GM23338 (cell line): ENCODE data around the gene RPRD1A. TPM values are rescaled to one million over a fixed set of nuclear protein-coding genes. Genes with fewer than 3 reads are reported as not detected.
"Not testable (repeated sequence)": the region's sequence is repeated elsewhere in the genome, so short reads cannot be mapped to it uniquely, and the experiment has no call there.

Source experiments
- ATAC-seq: fragments of 200-7000 bp; cut with Tn5 transposase; 3 replicates; pipeline ENCODE4 v1.9.1; 2020
- DNase-seq: peaks from one replicate; pipeline ENCODE4 v3.0.0-alpha.2; 2015; ENCODE audit warnings: low spot score
- H2AFZ ChIP-seq: fragments of 200-600 bp; sonication (generic); 2 replicates; pipeline ENCODE4 v1.8.0; 2016; ENCODE audit warnings: antibody characterized with exemption, mild to moderate bottlenecking, moderate library complexity
- H3F3A ChIP-seq: fragments of 200-600 bp; sonication (generic); replicated peaks from 2 replicates; pipeline ENCODE4 v1.8.0; 2017; ENCODE audit warnings: antibody characterized with exemption, mixed run types, low read depth
- H3K27ac ChIP-seq: fragments of 200-600 bp; sonication (generic); 2 replicates; pipeline ENCODE4 v1.6.1; 2016; ENCODE audit warnings: low read depth
- H3K27me3 ChIP-seq: fragments of 200-600 bp; sonication (generic); 2 replicates; pipeline ENCODE4 v1.8.0; 2016; ENCODE audit warnings: mild to moderate bottlenecking, mixed run types, moderate library complexity; ENCODE audit not compliant: insufficient read depth
- H3K36me3 ChIP-seq: fragments of 200-600 bp; sonication (generic); 2 replicates; pipeline ENCODE4 v1.8.0; 2016; ENCODE audit warnings: mild to moderate bottlenecking; ENCODE audit not compliant: insufficient read depth
- H3K4me1 ChIP-seq: fragments of 200-600 bp; sonication (generic); 2 replicates; pipeline ENCODE4 v1.8.0; 2016; ENCODE audit warnings: mild to moderate bottlenecking, moderate library complexity; ENCODE audit not compliant: insufficient read depth
- H3K4me2 ChIP-seq: fragments of 200-600 bp; sonication (generic); 2 replicates; pipeline ENCODE4 v1.7.1; 2017; ENCODE audit warnings: mixed run types
- H3K4me3 ChIP-seq: fragments of 200-600 bp; sonication (generic); 2 replicates; pipeline ENCODE4 v1.6.1; 2016; ENCODE audit warnings: mixed run types
- H3K79me2 ChIP-seq: fragments of 200-600 bp; sonication (generic); replicated peaks from 2 replicates; pipeline ENCODE4 v1.8.0; 2017; ENCODE audit warnings: mild to moderate bottlenecking; ENCODE audit not compliant: insufficient read depth
- H3K9me2 ChIP-seq: fragments of 200-600 bp; sonication (generic); 2 replicates; pipeline ENCODE4 v1.8.0; 2017; ENCODE audit not compliant: insufficient read depth
- H4K20me1 ChIP-seq: fragments of 200-600 bp; sonication (generic); replicated peaks from 2 replicates; pipeline ENCODE4 v1.8.0; 2017; ENCODE audit warnings: mild to moderate bottlenecking; ENCODE audit not compliant: insufficient read depth
- H3K27ac Mint-ChIP-seq: 2 replicates; pipeline ENCODE4 v1.8.0; 2020; ENCODE audit warnings: inconsistent platforms, mild to moderate bottlenecking, moderate library complexity, mixed read lengths
- H3K27me3 Mint-ChIP-seq: 3 replicates; pipeline ENCODE4 v1.8.0; 2022; ENCODE audit warnings: low read depth, mild to moderate bottlenecking, moderate library complexity, mixed read lengths, inconsistent platforms; ENCODE audit not compliant: insufficient read depth, poor library complexity
- H3K36me3 Mint-ChIP-seq: 3 replicates; pipeline ENCODE4 v1.8.0; 2021; ENCODE audit warnings: low read depth, mild to moderate bottlenecking, inconsistent platforms, moderate library complexity, mixed read lengths
- H3K4me1 Mint-ChIP-seq: 3 replicates; pipeline ENCODE4 v1.8.0; 2020; ENCODE audit warnings: mild to moderate bottlenecking, inconsistent platforms, mixed read lengths
- H3K4me3 Mint-ChIP-seq: 3 replicates; pipeline ENCODE4 v1.8.0; 2021; ENCODE audit warnings: moderate library complexity, mild to moderate bottlenecking, inconsistent platforms, mixed read lengths
- H3K9me3 Mint-ChIP-seq: 3 replicates; pipeline ENCODE4 v1.8.0; 2020; ENCODE audit warnings: moderate library complexity, mild to moderate bottlenecking, inconsistent platforms, mixed read lengths
- CREB1 ChIP-seq: fragments of 250-450 bp; sonication (Bioruptor Pico); IDR thresholded peaks from 2 replicates; pipeline ENCODE4 v1.5.0; 2020; ENCODE audit warnings: low read depth, mild to moderate bottlenecking, moderate library complexity
- EZH2 ChIP-seq: fragments of 200-600 bp; sonication (generic); IDR thresholded peaks from one replicate; pipeline ENCODE4 v1.8.0; 2017; ENCODE audit warnings: antibody characterized with exemption, mild to moderate bottlenecking, low read depth; ENCODE audit not compliant: unreplicated experiment
- EZH2phosphoT487 ChIP-seq: fragments of 200-600 bp; sonication (generic); IDR thresholded peaks from one replicate; pipeline ENCODE4 v1.8.1; 2018; ENCODE audit warnings: antibody characterized with exemption; ENCODE audit not compliant: unreplicated experiment
- JUNB ChIP-seq: IDR thresholded peaks from one replicate; pipeline ENCODE4 v1.6.1; 2016; ENCODE audit warnings: antibody characterized with exemption; ENCODE audit not compliant: unreplicated experiment
- NANOG ChIP-seq: IDR thresholded peaks from 2 replicates; pipeline ENCODE4 v1.6.1; 2016; ENCODE audit warnings: antibody characterized with exemption, borderline replicate concordance
- STAT1 ChIP-seq: IDR thresholded peaks from one replicate; pipeline ENCODE4 v1.6.1; 2016; ENCODE audit warnings: antibody characterized with exemption; ENCODE audit not compliant: unreplicated experiment
- ZNF114 ChIP-seq: fragments of 250-450 bp; sonication (Bioruptor Pico); IDR thresholded peaks from 2 replicates; pipeline ENCODE4 v1.5.0; 2020; ENCODE audit warnings: mild to moderate bottlenecking, moderate library complexity
- polyA plus RNA-seq: library from polyadenylated mRNA; unstranded; fragments of >200 nt; fragmentation: Nextera tagmentation; extraction: Ambion mirVana; gene quantifications from 2 replicates; pipeline ENCODE4 v1.2.1, GENCODE V29; 2016
- total RNA-seq: library from RNA; depleted of rRNA; stranded (reverse); fragments of >200 nt; shearing (Covaris generic); gene quantifications from 2 replicates; pipeline ENCODE4 v1.2.3, GENCODE V29; 2014
- TF ChIP-seq, protein P1 (sequence below): IDR thresholded peaks from 2 replicates; pipeline ENCODE4 v1.6.1; 2016; ENCODE audit warnings: antibody characterized with exemption
- TF ChIP-seq, protein P2 (sequence below): IDR thresholded peaks from one replicate; pipeline ENCODE4 v1.6.1; 2018; ENCODE audit warnings: antibody characterized with exemption; ENCODE audit not compliant: unreplicated experiment
- TF ChIP-seq, protein P3 (sequence below): fragments of 250-450 bp; sonication (Bioruptor Pico); IDR thresholded peaks from 2 replicates; pipeline ENCODE4 v1.5.0; 2020; ENCODE audit warnings: mild to moderate bottlenecking, moderate library complexity

Gene RPRD1A
- total and polyA plus RNA-seq, 2 experiments from 2014 or later, result 67.9 to 157 TPM

DNA sequence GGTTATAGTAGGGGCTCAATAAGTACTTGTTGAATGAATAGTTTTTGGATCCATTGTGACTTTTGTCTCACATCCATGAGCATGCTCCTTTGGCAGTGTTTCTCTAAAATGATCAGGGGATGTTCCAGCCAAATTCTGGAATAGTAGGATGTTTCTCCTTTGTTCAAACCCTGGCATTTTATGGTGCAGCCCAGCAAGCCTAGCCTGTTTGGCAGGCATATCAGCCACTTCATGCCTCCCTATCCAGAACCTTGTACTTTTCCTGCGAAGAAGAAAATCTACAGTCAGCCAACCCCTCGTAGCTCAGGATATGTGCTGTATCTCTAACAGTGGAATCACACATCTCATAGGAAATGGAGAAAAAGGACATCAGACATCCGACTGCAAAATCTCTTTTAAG lies 27.1 kb upstream of the RPRD1A start:
- Histone ChIP-seq H3K27me3 (no peaks in the 10 kb centered on the region), H3K79me2 (no peaks in the 10 kb centered on the region), H2AFZ (no peak overlapping the region), H4K20me1 (no peaks in the 10 kb centered on the region), H3K4me3 (no peak overlapping the region), H3K4me2 (no peak overlapping the region), H3K27ac (no peak overlapping the region), H3K4me1 (no peaks in the 10 kb centered on the region), H3K36me3 (no peaks in the 10 kb centered on the region), H3F3A (no peaks in the 10 kb centered on the region), H3K9me2 (no peaks in the 10 kb centered on the region)
- H3K36me3 Mint-ChIP-seq, result no peaks in the 10 kb centered on the region
- no peaks in the 10 kb centered on the region for H3K9me3 Mint-ChIP-seq
- no peak overlapping the region for H3K27ac Mint-ChIP-seq
- DNase-seq (no peak), ATAC-seq (no peak)
- TF ChIP-seq EZH2 (no peak), NANOG (no peak), CREB1 (no peak), EZH2phosphoT487 (no peak), ZNF114 (CRISPR knock-in tag) (no peak), STAT1 (no peak), JUNB (no peak)
- TF ChIP-seq, protein P1, sequence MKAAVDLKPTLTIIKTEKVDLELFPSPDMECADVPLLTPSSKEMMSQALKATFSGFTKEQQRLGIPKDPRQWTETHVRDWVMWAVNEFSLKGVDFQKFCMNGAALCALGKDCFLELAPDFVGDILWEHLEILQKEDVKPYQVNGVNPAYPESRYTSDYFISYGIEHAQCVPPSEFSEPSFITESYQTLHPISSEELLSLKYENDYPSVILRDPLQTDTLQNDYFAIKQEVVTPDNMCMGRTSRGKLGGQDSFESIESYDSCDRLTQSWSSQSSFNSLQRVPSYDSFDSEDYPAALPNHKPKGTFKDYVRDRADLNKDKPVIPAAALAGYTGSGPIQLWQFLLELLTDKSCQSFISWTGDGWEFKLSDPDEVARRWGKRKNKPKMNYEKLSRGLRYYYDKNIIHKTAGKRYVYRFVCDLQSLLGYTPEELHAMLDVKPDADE, result no peak
- TF ChIP-seq, protein P2, sequence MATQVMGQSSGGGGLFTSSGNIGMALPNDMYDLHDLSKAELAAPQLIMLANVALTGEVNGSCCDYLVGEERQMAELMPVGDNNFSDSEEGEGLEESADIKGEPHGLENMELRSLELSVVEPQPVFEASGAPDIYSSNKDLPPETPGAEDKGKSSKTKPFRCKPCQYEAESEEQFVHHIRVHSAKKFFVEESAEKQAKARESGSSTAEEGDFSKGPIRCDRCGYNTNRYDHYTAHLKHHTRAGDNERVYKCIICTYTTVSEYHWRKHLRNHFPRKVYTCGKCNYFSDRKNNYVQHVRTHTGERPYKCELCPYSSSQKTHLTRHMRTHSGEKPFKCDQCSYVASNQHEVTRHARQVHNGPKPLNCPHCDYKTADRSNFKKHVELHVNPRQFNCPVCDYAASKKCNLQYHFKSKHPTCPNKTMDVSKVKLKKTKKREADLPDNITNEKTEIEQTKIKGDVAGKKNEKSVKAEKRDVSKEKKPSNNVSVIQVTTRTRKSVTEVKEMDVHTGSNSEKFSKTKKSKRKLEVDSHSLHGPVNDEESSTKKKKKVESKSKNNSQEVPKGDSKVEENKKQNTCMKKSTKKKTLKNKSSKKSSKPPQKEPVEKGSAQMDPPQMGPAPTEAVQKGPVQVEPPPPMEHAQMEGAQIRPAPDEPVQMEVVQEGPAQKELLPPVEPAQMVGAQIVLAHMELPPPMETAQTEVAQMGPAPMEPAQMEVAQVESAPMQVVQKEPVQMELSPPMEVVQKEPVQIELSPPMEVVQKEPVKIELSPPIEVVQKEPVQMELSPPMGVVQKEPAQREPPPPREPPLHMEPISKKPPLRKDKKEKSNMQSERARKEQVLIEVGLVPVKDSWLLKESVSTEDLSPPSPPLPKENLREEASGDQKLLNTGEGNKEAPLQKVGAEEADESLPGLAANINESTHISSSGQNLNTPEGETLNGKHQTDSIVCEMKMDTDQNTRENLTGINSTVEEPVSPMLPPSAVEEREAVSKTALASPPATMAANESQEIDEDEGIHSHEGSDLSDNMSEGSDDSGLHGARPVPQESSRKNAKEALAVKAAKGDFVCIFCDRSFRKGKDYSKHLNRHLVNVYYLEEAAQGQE, result no peak
- TF ChIP-seq, protein P3, sequence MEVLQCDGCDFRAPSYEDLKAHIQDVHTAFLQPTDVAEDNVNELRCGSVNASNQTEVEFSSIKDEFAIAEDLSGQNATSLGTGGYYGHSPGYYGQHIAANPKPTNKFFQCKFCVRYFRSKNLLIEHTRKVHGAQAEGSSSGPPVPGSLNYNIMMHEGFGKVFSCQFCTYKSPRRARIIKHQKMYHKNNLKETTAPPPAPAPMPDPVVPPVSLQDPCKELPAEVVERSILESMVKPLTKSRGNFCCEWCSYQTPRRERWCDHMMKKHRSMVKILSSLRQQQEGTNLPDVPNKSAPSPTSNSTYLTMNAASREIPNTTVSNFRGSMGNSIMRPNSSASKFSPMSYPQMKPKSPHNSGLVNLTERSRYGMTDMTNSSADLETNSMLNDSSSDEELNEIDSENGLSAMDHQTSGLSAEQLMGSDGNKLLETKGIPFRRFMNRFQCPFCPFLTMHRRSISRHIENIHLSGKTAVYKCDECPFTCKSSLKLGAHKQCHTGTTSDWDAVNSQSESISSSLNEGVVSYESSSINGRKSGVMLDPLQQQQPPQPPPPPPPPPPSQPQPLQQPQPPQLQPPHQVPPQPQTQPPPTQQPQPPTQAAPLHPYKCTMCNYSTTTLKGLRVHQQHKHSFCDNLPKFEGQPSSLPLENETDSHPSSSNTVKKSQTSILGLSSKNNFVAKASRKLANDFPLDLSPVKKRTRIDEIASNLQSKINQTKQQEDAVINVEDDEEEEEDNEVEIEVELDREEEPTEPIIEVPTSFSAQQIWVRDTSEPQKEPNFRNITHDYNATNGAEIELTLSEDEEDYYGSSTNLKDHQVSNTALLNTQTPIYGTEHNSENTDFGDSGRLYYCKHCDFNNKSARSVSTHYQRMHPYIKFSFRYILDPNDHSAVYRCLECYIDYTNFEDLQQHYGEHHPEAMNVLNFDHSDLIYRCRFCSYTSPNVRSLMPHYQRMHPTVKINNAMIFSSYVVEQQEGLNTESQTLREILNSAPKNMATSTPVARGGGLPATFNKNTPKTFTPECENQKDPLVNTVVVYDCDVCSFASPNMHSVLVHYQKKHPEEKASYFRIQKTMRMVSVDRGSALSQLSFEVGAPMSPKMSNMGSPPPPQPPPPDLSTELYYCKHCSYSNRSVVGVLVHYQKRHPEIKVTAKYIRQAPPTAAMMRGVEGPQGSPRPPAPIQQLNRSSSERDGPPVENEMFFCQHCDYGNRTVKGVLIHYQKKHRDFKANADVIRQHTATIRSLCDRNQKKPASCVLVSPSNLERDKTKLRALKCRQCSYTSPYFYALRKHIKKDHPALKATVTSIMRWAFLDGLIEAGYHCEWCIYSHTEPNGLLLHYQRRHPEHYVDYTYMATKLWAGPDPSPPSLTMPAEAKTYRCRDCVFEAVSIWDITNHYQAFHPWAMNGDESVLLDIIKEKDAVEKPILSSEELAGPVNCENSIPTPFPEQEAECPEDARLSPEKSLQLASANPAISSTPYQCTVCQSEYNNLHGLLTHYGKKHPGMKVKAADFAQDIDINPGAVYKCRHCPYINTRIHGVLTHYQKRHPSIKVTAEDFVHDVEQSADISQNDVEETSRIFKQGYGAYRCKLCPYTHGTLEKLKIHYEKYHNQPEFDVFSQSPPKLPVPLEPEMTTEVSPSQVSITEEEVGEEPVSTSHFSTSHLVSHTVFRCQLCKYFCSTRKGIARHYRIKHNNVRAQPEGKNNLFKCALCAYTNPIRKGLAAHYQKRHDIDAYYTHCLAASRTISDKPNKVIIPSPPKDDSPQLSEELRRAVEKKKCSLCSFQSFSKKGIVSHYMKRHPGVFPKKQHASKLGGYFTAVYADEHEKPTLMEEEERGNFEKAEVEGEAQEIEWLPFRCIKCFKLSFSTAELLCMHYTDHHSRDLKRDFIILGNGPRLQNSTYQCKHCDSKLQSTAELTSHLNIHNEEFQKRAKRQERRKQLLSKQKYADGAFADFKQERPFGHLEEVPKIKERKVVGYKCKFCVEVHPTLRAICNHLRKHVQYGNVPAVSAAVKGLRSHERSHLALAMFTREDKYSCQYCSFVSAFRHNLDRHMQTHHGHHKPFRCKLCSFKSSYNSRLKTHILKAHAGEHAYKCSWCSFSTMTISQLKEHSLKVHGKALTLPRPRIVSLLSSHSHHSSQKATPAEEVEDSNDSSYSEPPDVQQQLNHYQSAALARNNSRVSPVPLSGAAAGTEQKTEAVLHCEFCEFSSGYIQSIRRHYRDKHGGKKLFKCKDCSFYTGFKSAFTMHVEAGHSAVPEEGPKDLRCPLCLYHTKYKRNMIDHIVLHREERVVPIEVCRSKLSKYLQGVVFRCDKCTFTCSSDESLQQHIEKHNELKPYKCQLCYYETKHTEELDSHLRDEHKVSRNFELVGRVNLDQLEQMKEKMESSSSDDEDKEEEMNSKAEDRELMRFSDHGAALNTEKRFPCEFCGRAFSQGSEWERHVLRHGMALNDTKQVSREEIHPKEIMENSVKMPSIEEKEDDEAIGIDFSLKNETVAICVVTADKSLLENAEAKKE (CRISPR knock-in tag), result no peak
- no peaks in the 10 kb centered on the region for H3K4me1 Mint-ChIP-seq
- H3K4me3 Mint-ChIP-seq, result no peak overlapping the region
- H3K27me3 Mint-ChIP-seq, result no peaks in the 10 kb centered on the region

DNA sequence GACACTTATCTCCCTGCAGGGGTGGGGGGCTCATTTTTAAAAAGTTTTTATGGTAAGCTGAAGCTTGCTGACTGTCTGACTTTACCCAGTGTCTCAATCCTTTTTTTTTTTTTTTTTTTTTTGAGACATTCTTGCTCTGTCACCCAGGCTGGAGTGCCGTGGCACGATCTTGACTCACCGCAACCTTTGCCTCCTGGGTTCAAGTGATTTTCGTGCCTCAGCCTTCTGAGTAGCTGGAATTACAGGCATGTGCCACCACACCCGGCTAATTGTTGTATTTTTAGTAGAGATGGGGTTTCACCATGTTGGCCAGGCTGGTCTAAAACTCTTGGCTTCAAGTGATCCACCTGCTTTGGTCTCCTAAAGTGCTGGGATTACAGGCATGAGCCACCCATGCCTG lies 24.8 kb upstream of the RPRD1A start:
- not testable (repeated sequence) for H3K9me2 ChIP-seq, H3K4me2 ChIP-seq, H3K4me3 ChIP-seq, H3K27ac Mint-ChIP-seq, H3K9me3 Mint-ChIP-seq, H3K4me1 Mint-ChIP-seq, H3K36me3 ChIP-seq, H3K27me3 Mint-ChIP-seq, H3K27ac ChIP-seq, H4K20me1 ChIP-seq, H2AFZ ChIP-seq, H3K79me2 ChIP-seq, ATAC-seq, H3K36me3 Mint-ChIP-seq, H3F3A ChIP-seq, DNase-seq, H3K27me3 ChIP-seq, H3K4me1 ChIP-seq, H3K4me3 Mint-ChIP-seq
